CD4-positive, alpha-beta memory T cell (primary cell): ENCODE data around the gene CERKL. TPM values are rescaled to one million over a fixed set of nuclear protein-coding genes. Genes with fewer than 3 reads are reported as not detected.

ENCODE experiments used
- CTCF ChIA-PET: fragments of 350-600 bp; sonication (Branson Sonifier 250); formaldehyde crosslinking; loops from one replicate; lab custom pipeline; 2021; ENCODE audit warnings: inconsistent platforms; ENCODE audit not compliant: partially characterized antibody; lab: Charles Lee
- POLR2A ChIA-PET: fragments of 350-600 bp; sonication (Branson Sonifier 250); formaldehyde crosslinking; loops from one replicate; lab custom pipeline; 2021; ENCODE audit not compliant: partially characterized antibody; lab: Charles Lee
- DNase-seq, 5 donors: peaks; one replicate each; pipeline versions ENCODE4 v3.0.0 to v3.0.0-alpha.2; 2020 to 2022; ENCODE audit warnings: mixed read lengths in 1 of 5
- H3K27ac ChIP-seq: one replicate; pipeline ENCODE4 v1.7.0; 2013; ENCODE audit warnings: low read depth, low read length
- H3K27me3 ChIP-seq: 2 replicates; pipeline ENCODE4 v1.7.0; 2013; ENCODE audit warnings: mild to moderate bottlenecking, low read length, moderate library complexity; ENCODE audit not compliant: insufficient read depth
- H3K36me3 ChIP-seq: 2 replicates; pipeline ENCODE4 v1.7.0; 2013; ENCODE audit warnings: mild to moderate bottlenecking, low read length, moderate library complexity; ENCODE audit not compliant: insufficient read depth
- H3K4me1 ChIP-seq: 2 replicates; pipeline ENCODE4 v1.7.0; 2013; ENCODE audit warnings: mild to moderate bottlenecking, low read length, moderate library complexity; ENCODE audit not compliant: insufficient read depth
- H3K4me3 ChIP-seq, 2 donors: one replicate each; pipeline ENCODE4 v1.7.0; 2013; ENCODE audit warnings: low read length in 2 of 2, mild to moderate bottlenecking in 1 of 2
- H3K9me3 ChIP-seq, 2 donors: one replicate each; pipeline ENCODE4 v1.7.0; 2013; ENCODE audit warnings: low read length in 2 of 2, control low read depth in 1 of 2; ENCODE audit not compliant: control insufficient read depth in 1 of 2
- H3K27ac Mint-ChIP-seq, 7 donors: one replicate each; pipeline ENCODE4 v1.8.0; 2020 to 2021; ENCODE audit warnings: mixed read lengths in 7 of 7, mild to moderate bottlenecking in 6 of 7, inconsistent platforms in 3 of 7, moderate library complexity in 3 of 7
- H3K27me3 Mint-ChIP-seq, 2 donors: one replicate each; pipeline ENCODE4 v1.8.0; 2020 to 2021; ENCODE audit warnings: mixed read lengths in 2 of 2
- H3K36me3 Mint-ChIP-seq, 2 donors: one replicate each; pipeline ENCODE4 v1.8.0; 2020 to 2021; ENCODE audit warnings: mixed read lengths in 2 of 2, inconsistent platforms in 1 of 2, mild to moderate bottlenecking in 1 of 2
- H3K4me1 Mint-ChIP-seq, 4 donors: one replicate each; pipeline ENCODE4 v1.8.0; 2020 to 2021; ENCODE audit warnings: mixed read lengths in 4 of 4, mild to moderate bottlenecking in 1 of 4
- H3K4me3 Mint-ChIP-seq, 8 donors: one replicate each; pipeline ENCODE4 v1.8.0; 2020 to 2021; ENCODE audit warnings: mixed read lengths in 8 of 8, mild to moderate bottlenecking in 7 of 8, moderate library complexity in 6 of 8, inconsistent platforms in 3 of 8
- H3K9me3 Mint-ChIP-seq, 8 donors: one replicate each; pipeline ENCODE4 v1.8.0; 2020 to 2021; ENCODE audit warnings: mixed read lengths in 8 of 8, mild to moderate bottlenecking in 5 of 8, inconsistent platforms in 3 of 8, moderate library complexity in 1 of 8
- intact Hi-C: fragments of 100-400 bp; cut with micrococcal nuclease; formaldehyde crosslinking; loops from one replicate; pipeline ENCODE4 v1.15.1; 2023
- polyA plus RNA-seq, 2 donors: library from polyadenylated mRNA; unstranded; fragments of 300-500 nt; fragmentation: Illumina TruSeq; gene quantifications; one replicate each; pipeline ENCODE4 v1.2.3, GENCODE V29; 2021
- total RNA-seq, 2 experiments: library from RNA; stranded (reverse); gene quantifications; one replicate each; pipeline ENCODE4 v1.2.3, GENCODE V29; 2021

CERKL gene
- total and polyA plus RNA-seq, 4 experiments from 2014 or later: 0.09 to 33.3 (median 15.6) TPM

DNA sequence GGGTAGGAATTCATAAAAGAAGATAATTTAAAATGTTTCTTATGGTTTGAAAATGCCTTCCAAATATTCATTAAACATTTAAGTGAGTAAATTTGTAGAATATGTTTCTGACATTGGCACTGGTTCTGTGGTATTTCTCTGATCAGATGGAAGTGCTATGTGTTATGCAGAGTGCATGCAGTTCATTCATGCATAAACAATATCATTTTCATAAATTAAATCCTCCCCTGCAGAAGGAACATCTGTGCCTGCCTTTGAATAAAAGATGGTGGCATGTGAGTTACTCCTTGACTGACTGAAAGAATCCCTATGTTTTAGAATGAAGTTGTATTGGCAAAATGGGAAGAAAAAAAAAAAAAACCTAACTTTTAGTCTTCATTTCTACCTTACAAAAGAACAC, 17.6 kb upstream of the CERKL start:
- peaks cover 2 to 17% (median 13%) of the 10 kb centered on the region in 8 donors for H3K9me3 Mint-ChIP-seq
- H3K9me3 ChIP-seq: no peaks in the 10 kb centered on the region
- no peak overlapping the region for H3K27ac ChIP-seq
- peaks cover 19 to 35% of the 10 kb centered on the region in 2 donors for H3K27me3 Mint-ChIP-seq
- no peaks in the 10 kb centered on the region for H3K36me3 ChIP-seq
- POLR2A ChIA-PET: no interaction called here
- peaks cover 17% of the 10 kb centered on the region for H3K27me3 ChIP-seq
- peaks cover 5 to 15% (median 10%) of the 10 kb centered on the region in 4 donors for H3K4me1 Mint-ChIP-seq
- H3K4me3 ChIP-seq: no peak overlapping the region
- no peaks in the 10 kb centered on the region for H3K4me1 ChIP-seq
- no peak for DNase-seq
- intact Hi-C loops: no loop called here
- H3K27ac Mint-ChIP-seq: no peak overlapping the region
- CTCF ChIA-PET: interaction anchor here (0.7 kb wide), 1 partner anchor 219 kb away, joined by 3 read pairs; no protein-coding TSS in a partner anchor
- H3K36me3 Mint-ChIP-seq: peaks cover 0 to 5% of the 10 kb centered on the region in 2 donors
- no peak overlapping the region for H3K4me3 Mint-ChIP-seq

GRCh38 chr2:181673173-181673572, 16.3 kb upstream of the CERKL start:
- ChIA-PET POLR2A (no interaction called here), CTCF (no interaction called here)
- intact Hi-C loops: no loop called here
- H3K27ac Mint-ChIP-seq: no peak overlapping the region
- Histone ChIP-seq H3K4me3 (no peak overlapping the region), H3K9me3 (no peaks in the 10 kb centered on the region), H3K27me3 (peaks cover 8% of the 10 kb centered on the region), H3K27ac (no peak overlapping the region), H3K36me3 (no peaks in the 10 kb centered on the region), H3K4me1 (no peaks in the 10 kb centered on the region)
- H3K4me1 Mint-ChIP-seq: peaks cover 2 to 7% (median 4%) of the 10 kb centered on the region in 4 donors
- no peak overlapping the region for H3K4me3 Mint-ChIP-seq
- peaks cover 2 to 7% (median 5%) of the 10 kb centered on the region in 8 donors for H3K9me3 Mint-ChIP-seq
- H3K27me3 Mint-ChIP-seq: peaks cover 22 to 30% of the 10 kb centered on the region in 2 donors
- no peak for DNase-seq
- no peaks in the 10 kb centered on the region for H3K36me3 Mint-ChIP-seq

DNA sequence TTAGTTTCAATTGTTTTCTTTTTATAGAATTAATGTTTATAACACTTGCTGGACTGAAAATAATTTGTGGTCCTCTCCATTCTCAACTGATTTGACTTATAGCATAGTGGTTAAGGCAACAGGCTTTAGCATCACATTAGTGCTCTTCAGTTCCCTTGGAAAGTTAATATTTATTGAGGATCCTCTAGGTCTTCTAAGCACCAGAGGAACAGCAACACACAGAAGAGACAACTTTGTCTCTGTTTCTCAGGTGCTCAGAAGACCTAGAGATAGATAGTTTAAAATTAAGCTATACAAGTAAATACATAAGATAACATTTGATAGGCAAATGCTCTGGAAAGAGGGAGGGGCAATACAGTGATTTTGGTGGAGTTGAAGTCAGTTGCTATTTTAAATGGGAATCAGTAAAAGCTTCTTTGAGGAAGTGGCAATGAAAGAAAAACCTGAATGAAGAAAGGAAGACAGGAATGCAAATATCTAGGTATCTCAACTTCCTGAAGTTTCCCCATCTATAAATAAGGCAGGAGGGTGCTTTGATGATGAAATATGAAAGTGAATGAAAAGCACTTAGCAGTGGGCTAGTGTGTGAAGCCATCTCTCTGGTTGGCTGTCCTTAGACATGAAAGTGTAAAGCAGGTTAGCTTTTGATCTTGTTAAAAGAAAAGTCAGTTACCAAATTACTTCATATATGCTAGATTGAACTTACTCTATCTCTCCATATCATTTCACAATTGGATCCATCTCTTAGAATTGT, 15.5 kb upstream of the CERKL start:
- peaks cover 16 to 27% of the 10 kb centered on the region in 2 donors for H3K27me3 Mint-ChIP-seq
- no peaks in the 10 kb centered on the region for H3K36me3 ChIP-seq
- ChIA-PET CTCF (no interaction called here), POLR2A (no interaction called here)
- peaks cover 0 to 2% (median 0%) of the 10 kb centered on the region in 4 donors for H3K4me1 Mint-ChIP-seq
- H3K4me3 ChIP-seq: no peak overlapping the region
- peaks cover 0 to under 1% (median 0%) of the 10 kb centered on the region in 8 donors for H3K9me3 Mint-ChIP-seq
- H3K27ac Mint-ChIP-seq: no peak overlapping the region
- intact Hi-C loops: no loop called here
- no peaks in the 10 kb centered on the region for H3K9me3 ChIP-seq
- no peak overlapping the region for H3K4me3 Mint-ChIP-seq
- H3K27ac ChIP-seq: no peak overlapping the region
- peaks cover under 1% of the 10 kb centered on the region for H3K27me3 ChIP-seq
- no peaks in the 10 kb centered on the region for H3K36me3 Mint-ChIP-seq
- H3K4me1 ChIP-seq: no peaks in the 10 kb centered on the region
- DNase-seq: no peak

DNA sequence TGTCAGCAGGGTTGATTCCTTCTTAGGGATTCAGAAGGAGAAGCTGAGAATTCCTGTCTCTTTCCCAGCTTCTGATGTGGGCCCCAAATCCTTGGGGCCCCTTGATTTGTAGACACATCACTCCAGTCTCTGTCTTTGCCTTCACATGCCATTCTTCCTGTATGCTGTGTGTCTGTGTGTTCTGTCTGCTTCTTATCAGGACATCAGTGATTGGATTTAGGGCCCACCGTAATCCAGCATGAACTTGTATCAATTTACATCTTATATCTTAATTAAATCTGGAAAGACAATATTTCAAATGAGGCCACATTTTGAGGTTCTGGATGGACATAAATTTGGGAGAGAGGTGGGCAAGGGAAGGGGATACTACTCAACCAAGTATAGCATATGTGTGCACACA, 13.7 kb upstream of the CERKL start:
- Histone ChIP-seq H3K9me3 (no peaks in the 10 kb centered on the region), H3K36me3 (no peaks in the 10 kb centered on the region), H3K4me1 (no peaks in the 10 kb centered on the region), H3K27ac (no peak overlapping the region), H3K4me3 (no peak overlapping the region), H3K27me3 (no peaks in the 10 kb centered on the region)
- POLR2A ChIA-PET: no interaction called here
- H3K27ac Mint-ChIP-seq: no peak overlapping the region
- H3K4me3 Mint-ChIP-seq: no peak overlapping the region
- intact Hi-C loops: no loop called here
- CTCF ChIA-PET: no interaction called here
- peaks cover 0 to 12% (median 9%) of the 10 kb centered on the region in 8 donors for H3K9me3 Mint-ChIP-seq
- peaks cover 0 to 2% (median 0%) of the 10 kb centered on the region in 4 donors for H3K4me1 Mint-ChIP-seq
- peaks cover 16 to 20% of the 10 kb centered on the region in 2 donors for H3K27me3 Mint-ChIP-seq
- DNase-seq: no peak
- no peaks in the 10 kb centered on the region for H3K36me3 Mint-ChIP-seq

DNA sequence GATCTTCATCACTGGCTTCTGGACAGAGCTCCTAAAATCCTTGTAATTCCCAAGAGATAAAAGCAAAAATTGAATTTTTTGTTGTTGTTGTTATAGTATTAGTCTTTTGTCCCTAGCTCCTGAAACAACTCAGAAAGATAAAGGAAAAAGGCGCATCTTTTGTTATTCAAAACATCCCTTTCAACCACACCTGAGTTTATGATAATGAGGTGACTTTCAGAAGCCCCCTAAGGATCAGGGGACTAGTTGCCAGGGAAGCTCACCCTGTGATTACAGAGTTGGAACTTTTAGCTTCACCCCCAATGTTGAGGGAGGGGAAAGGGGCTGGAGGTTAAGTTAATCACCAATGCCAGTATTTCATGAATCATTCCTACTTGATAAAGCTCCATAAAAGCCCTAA, 10.3 kb upstream of the CERKL start:
- ChIA-PET POLR2A (no interaction called here), CTCF (no interaction called here)
- no peak overlapping the region for H3K27ac Mint-ChIP-seq

GRCh38 chr2:181662287-181662686, 5.4 kb upstream of the CERKL start:
- peaks cover 3% of the 10 kb centered on the region for H3K27me3 ChIP-seq
- H3K4me3 Mint-ChIP-seq: no peak overlapping the region
- ChIA-PET POLR2A (no interaction called here), CTCF (no interaction called here)
- peaks cover 0 to 1% (median under 1%) of the 10 kb centered on the region in 4 donors for H3K4me1 Mint-ChIP-seq
- no peaks in the 10 kb centered on the region for H3K4me1 ChIP-seq
- H3K27ac ChIP-seq: no peak overlapping the region
- H3K36me3 Mint-ChIP-seq: no peaks in the 10 kb centered on the region
- H3K9me3 ChIP-seq: no peaks in the 10 kb centered on the region
- no peak overlapping the region for H3K4me3 ChIP-seq
- H3K27ac Mint-ChIP-seq: no peak overlapping the region
- H3K36me3 ChIP-seq: no peaks in the 10 kb centered on the region
- H3K9me3 Mint-ChIP-seq: peaks cover 0 to 15% (median 11%) of the 10 kb centered on the region in 8 donors
- no peak for DNase-seq
- intact Hi-C loops: no loop called here
- H3K27me3 Mint-ChIP-seq: peaks cover 21% of the 10 kb centered on the region in 2 donors

More for the DNA sequence above, 10.3 kb upstream of the CERKL start:
- Histone ChIP-seq H3K4me3 (no peak overlapping the region), H3K27me3 (no peaks in the 10 kb centered on the region), H3K36me3 (no peaks in the 10 kb centered on the region), H3K4me1 (no peaks in the 10 kb centered on the region), H3K27ac (no peak overlapping the region), H3K9me3 (no peaks in the 10 kb centered on the region)
- intact Hi-C loops: no loop called here
- H3K9me3 Mint-ChIP-seq: peaks cover 0 to 15% (median 11%) of the 10 kb centered on the region in 8 donors
- H3K4me3 Mint-ChIP-seq: no peak overlapping the region
- H3K27me3 Mint-ChIP-seq: peaks cover 11 to 15% of the 10 kb centered on the region in 2 donors
- H3K4me1 Mint-ChIP-seq: no peaks in the 10 kb centered on the region
- no peaks in the 10 kb centered on the region for H3K36me3 Mint-ChIP-seq
- DNase-seq: no peak

GRCh38 chr2:181660181-181660580, 3.3 kb upstream of the CERKL start:
- Histone ChIP-seq H3K4me1 (peaks cover 3% of the 10 kb centered on the region), H3K27me3 (peaks cover 5% of the 10 kb centered on the region), H3K4me3 (no peak overlapping the region), H3K36me3 (no peaks in the 10 kb centered on the region), H3K27ac (no peak overlapping the region), H3K9me3 (no peaks in the 10 kb centered on the region)
- DNase-seq: no peak
- Mint-ChIP-seq H3K27ac (no peak overlapping the region), H3K36me3 (no peaks in the 10 kb centered on the region), H3K9me3 (no peaks in the 10 kb centered on the region), H3K4me3 (no peak overlapping the region), H3K4me1 (peaks cover 5 to 12% (median 8%) of the 10 kb centered on the region in 4 donors), H3K27me3 (peaks cover 28 to 32% of the 10 kb centered on the region in 2 donors)
- ChIA-PET CTCF (no interaction called here), POLR2A (no interaction called here)
- intact Hi-C loops: no loop called here
